GM10266 (cell line): ENCODE measurements around the gene IFITM2.

Source experiments
- DNase-seq: peaks from one replicate; pipeline ENCODE4 v3.0.0; 2012; ENCODE audit errors: extremely low spot score
- CTCF ChIP-seq: IDR thresholded peaks from 2 replicates; pipeline ENCODE4 v1.5.1; 2012; ENCODE audit warnings: mild to moderate bottlenecking, low read depth; ENCODE audit not compliant: control insufficient read depth, insufficient read depth; ENCODE audit errors: missing control alignments

Gene IFITM2

GRCh38 chr11:357582-357981 lies 50.0 kb downstream of the IFITM2 start:
- no peak for TF ChIP-seq CTCF
- no peak for DNase-seq

- no peak for DNase-seq
Measured at GRCh38 chr11:358129-358800, 50.6 kb downstream of the IFITM2 start.

More at GRCh38 chr11:358129-358800, 50.6 kb downstream of the IFITM2 start:
- TF ChIP-seq CTCF: no peak
